Esophagus muscularis mucosa (tissue), 4 donors: ENCODE results near the gene PLCH1. TPM values are rescaled to one million over a fixed set of nuclear protein-coding genes. Genes with fewer than 3 reads are reported as not detected.

Experiments used
- DNase-seq: peaks from one replicate; pipeline ENCODE4 v3.0.0-alpha.2; 2017; ENCODE audit errors: extremely low spot score
- H3K27ac ChIP-seq, 4 donors: fragments of 200-600 bp; sonication (generic); replicated peaks in 1 of 4; 1 replicate in 3 of 4; 2 replicates in 1 of 4; pipeline ENCODE4 v1.5.1; 2016 to 2019; ENCODE audit warnings: mild to moderate bottlenecking in 1 of 4
- H3K27me3 ChIP-seq, 4 donors: fragments of 200-600 bp; sonication (generic); one replicate each; pipeline versions ENCODE4 v1.5.1 to v1.6.0; 2016 to 2019
- H3K36me3 ChIP-seq, 4 donors: fragments of 200-600 bp; sonication (generic); one replicate each; pipeline ENCODE4 v1.5.1; 2016 to 2019
- H3K4me1 ChIP-seq, 4 donors: fragments of 200-600 bp; sonication (generic); one replicate each; pipeline ENCODE4 v1.5.1; 2016 to 2019
- H3K4me3 ChIP-seq, 4 donors: fragments of 200-600 bp; sonication (generic); 1 replicate in 2 of 4; 2 replicates in 2 of 4; pipeline ENCODE4 v1.5.1; 2016 to 2019; ENCODE audit warnings: mild to moderate bottlenecking in 4 of 4, moderate library complexity in 1 of 4
- H3K9me3 ChIP-seq, 4 donors: fragments of 200-600 bp; sonication (generic); 1 replicate in 3 of 4; 2 replicates in 1 of 4; pipeline ENCODE4 v1.5.1; 2016 to 2019
- CTCF ChIP-seq, 3 experiments: fragments of 200-600 bp in 2 of 3; fragments of 450-650 bp in 1 of 3; sonication (generic) in 2 of 3; IDR thresholded peaks; one replicate each; pipeline ENCODE4 v1.5.1; 2017 to 2019; ENCODE audit warnings: antibody characterized with exemption in 3 of 3, mild to moderate bottlenecking in 2 of 3, moderate library complexity in 1 of 3
- EP300 ChIP-seq: sonication (generic); formaldehyde crosslinking; IDR thresholded peaks from one replicate; pipeline ENCODE4 v1.6.1; 2017; ENCODE audit warnings: antibody characterized with exemption
- POLR2A ChIP-seq: fragments of 450-650 bp; IDR thresholded peaks from one replicate; pipeline ENCODE4 v1.6.1; 2017; ENCODE audit warnings: antibody characterized with exemption, moderate library complexity, mild to moderate bottlenecking, low read depth
- POLR2AphosphoS5 ChIP-seq, 2 donors: sonication (generic); formaldehyde crosslinking; IDR thresholded peaks; one replicate each; pipeline ENCODE4 v1.6.1; 2017; ENCODE audit warnings: antibody characterized with exemption in 2 of 2
- WGBS: methylation state at CpG from one replicate; pipeline ENCODE4 v1.1.5; 2018; 5-methylcytosine and 5-hydroxymethylcytosine counted together
- intact Hi-C: fragments of 100-400 bp; cut with DNase I; formaldehyde crosslinking; loops from one replicate; pipeline ENCODE4 v1.15.1; 2023
- total RNA-seq, 4 donors: library from RNA; depleted of rRNA; stranded (reverse); fragments of >200 nt; gene quantifications; one replicate each; pipeline versions ENCODE4 v1.1.0 to v1.2.1, GENCODE V29; 2016

Gene PLCH1
- total RNA-seq, 4 donors from 2014 or later = under 0.01 to 0.52 (median 0.36) TPM

- Histone ChIP-seq H3K9me3 (peaks cover 0 to 18% (median 13%) of the 10 kb centered on the region in 4 donors), H3K36me3 (no peaks in the 10 kb centered on the region), H3K27ac (no peak overlapping the region), H3K27me3 (no peaks in the 10 kb centered on the region), H3K4me1 (no peaks in the 10 kb centered on the region), H3K4me3 (no peak overlapping the region)
- intact Hi-C loops = no loop called here
- 58% methylated on average over 5 of the region's 5 CpGs for WGBS
- no peak for TF ChIP-seq POLR2A
- TF ChIP-seq EP300 = no peak
- no peak for TF ChIP-seq POLR2AphosphoS5 (IDR thresholded peaks at IDR 0.05)
- no peak for TF ChIP-seq CTCF (IDR thresholded peaks at IDR 0.05)
- no peak for DNase-seq
Measured at GRCh38 chr3:155714295-155714718, 30.6 kb downstream of the PLCH1 start.

GRCh38 chr3:155712008-155712407, 32.9 kb downstream of the PLCH1 start:
- 75% methylated on average over 1 of the region's 1 CpG for WGBS
- Histone ChIP-seq H3K27me3 (no peaks in the 10 kb centered on the region), H3K9me3 (peaks cover 0 to 3% (median 2%) of the 10 kb centered on the region in 4 donors), H3K27ac (no peak overlapping the region), H3K36me3 (no peaks in the 10 kb centered on the region), H3K4me3 (no peak overlapping the region), H3K4me1 (no peaks in the 10 kb centered on the region)
- intact Hi-C loops = no loop called here
- no peak for DNase-seq
- no peak for TF ChIP-seq EP300
- TF ChIP-seq POLR2AphosphoS5 (IDR thresholded peaks at IDR 0.05) = no peak
- TF ChIP-seq CTCF (IDR thresholded peaks at IDR 0.05) = no peak
- TF ChIP-seq POLR2A = no peak

GRCh38 chr3:155704771-155705559, 39.9 kb downstream of the PLCH1 start:
- 75% methylated on average over 4 of the region's 4 CpGs for WGBS

GRCh38 chr3:155704061-155704460, 40.8 kb downstream of the PLCH1 start:
- intact Hi-C loops = loop anchor here (10.0 kb wide), 1 partner anchor 1369 kb away; no protein-coding TSS in a partner anchor
- H3K36me3 ChIP-seq = no peaks in the 10 kb centered on the region
- H3K27ac ChIP-seq = peak overlapping the region in 2 of 4 donors; percentile 6 to 29
- no peak overlapping the region for H3K4me3 ChIP-seq
- DNase-seq = no peak
- H3K27me3 ChIP-seq = no peaks in the 10 kb centered on the region
- no peaks in the 10 kb centered on the region for H3K9me3 ChIP-seq
- TF ChIP-seq POLR2AphosphoS5 (IDR thresholded peaks at IDR 0.05) (no peak), POLR2A (no peak), CTCF (IDR thresholded peaks at IDR 0.05) (no peak), EP300 (no peak)
- H3K4me1 ChIP-seq = peaks cover 0 to 3% (median 0%) of the 10 kb centered on the region in 4 donors
- 76% methylated on average over 6 of the region's 6 CpGs for WGBS

More at GRCh38 chr3:155704771-155705559, 39.9 kb downstream of the PLCH1 start:
- H3K36me3 ChIP-seq = no peaks in the 10 kb centered on the region
- H3K9me3 ChIP-seq = no peaks in the 10 kb centered on the region
- H3K4me3 ChIP-seq = no peak overlapping the region
- H3K27me3 ChIP-seq = no peaks in the 10 kb centered on the region
- TF ChIP-seq POLR2AphosphoS5 (IDR thresholded peaks at IDR 0.05) (no peak), EP300 (no peak), POLR2A (no peak)
- no peak for DNase-seq
- H3K4me1 ChIP-seq = peaks cover 0 to 3% (median 0%) of the 10 kb centered on the region in 4 donors
- intact Hi-C loops = loop anchor here (10.0 kb wide), 1 partner anchor 1370 kb away; no protein-coding TSS in a partner anchor
- H3K27ac ChIP-seq = peak overlapping the region in 2 of 4 donors; percentile 6 to 29

GRCh38 chr3:155702745-155703591, 41.9 kb downstream of the PLCH1 start:
- no peak overlapping the region for H3K4me3 ChIP-seq
- H3K36me3 ChIP-seq = no peaks in the 10 kb centered on the region
- intact Hi-C loops = loop anchor here (2.0 to 10.0 kb wide), 2 partner anchors 350 to 1368 kb away; no protein-coding TSS in a partner anchor
- WGBS = 65% methylated on average over 6 of the region's 6 CpGs
- H3K9me3 ChIP-seq = no peaks in the 10 kb centered on the region
- H3K27ac ChIP-seq = no peak overlapping the region
- no peak for TF ChIP-seq POLR2AphosphoS5 (IDR thresholded peaks at IDR 0.05)
- TF ChIP-seq POLR2A = no peak
- TF ChIP-seq EP300 = no peak
- TF ChIP-seq CTCF (IDR thresholded peaks at IDR 0.05) = no peak
- H3K4me1 ChIP-seq = peaks cover 0 to 3% (median 0%) of the 10 kb centered on the region in 4 donors
- no peak for DNase-seq
- H3K27me3 ChIP-seq = no peaks in the 10 kb centered on the region
